ENCODE measurements around the gene CEP192.
"Not testable (repeated sequence)": the region's sequence is repeated elsewhere in the genome, so short reads cannot be mapped to it uniquely, and the experiment has no call there.

The CEP192 gene

GRCh38 chr18:12990967-12991820 lies at the start of gene CEP192:
Gene CEP192, plus strand, starts transcription at chr18:12991362. Its CDS starts 8,063 bp downstream, at chr18:12999425.
- DNase-seq (ENCODE audit: low spot score) = peak; percentile 98

- DNase-seq (ENCODE audit: low spot score) = no peak
These were observed 47.9 kb upstream of the CEP192 start for GRCh38 chr18:12943215-12943614.

- DNase-seq (ENCODE audit: low spot score) = no peak
These were observed 46.5 kb upstream of the CEP192 start for GRCh38 chr18:12944709-12945108.

GRCh38 chr18:12946549-12947284 lies 44.4 kb upstream of the CEP192 start:
- DNase-seq (ENCODE audit: low spot score) = no peak

GRCh38 chr18:12947285-12948049 lies 43.7 kb upstream of the CEP192 start, which contains the start of gene SEH1L:
Gene SEH1L, plus strand, starts transcription at chr18:12948011. Its CDS starts 111 bp downstream, at chr18:12948122.
- DNase-seq (ENCODE audit: low spot score) = peak; percentile 99

- peak; percentile 99 for DNase-seq (ENCODE audit: low spot score)
These were observed 42.9 kb upstream of the CEP192 start for GRCh38 chr18:12948050-12948804.

- DNase-seq (ENCODE audit: low spot score) = no peak
These were observed 32.7 kb upstream of the CEP192 start for GRCh38 chr18:12958478-12958877.

GRCh38 chr18:12960395-12960794 lies 30.8 kb upstream of the CEP192 start:
- DNase-seq (ENCODE audit: low spot score) = no peak

- no peak for DNase-seq (ENCODE audit: low spot score)
These were observed 30.2 kb upstream of the CEP192 start for GRCh38 chr18:12960853-12961397.

GRCh38 chr18:12963069-12963468 lies 28.1 kb upstream of the CEP192 start:
- DNase-seq (ENCODE audit: low spot score) = no peak

- DNase-seq (ENCODE audit: low spot score) = no peak
These were observed 23.0 kb upstream of the CEP192 start for GRCh38 chr18:12968115-12968514.

- DNase-seq (ENCODE audit: low spot score) = no peak
These were observed 22.5 kb upstream of the CEP192 start for GRCh38 chr18:12968619-12969018.

GRCh38 chr18:12973562-12974213 lies 17.5 kb upstream of the CEP192 start:
- DNase-seq (ENCODE audit: low spot score) = no peak

GRCh38 chr18:12975488-12975887 lies 15.7 kb upstream of the CEP192 start:
- no peak for DNase-seq (ENCODE audit: low spot score)

GRCh38 chr18:12976305-12976704 lies 14.9 kb upstream of the CEP192 start:
- DNase-seq (ENCODE audit: low spot score) = no peak

GRCh38 chr18:12980065-12980464 lies 11.1 kb upstream of the CEP192 start:
- not testable (repeated sequence) for DNase-seq (ENCODE audit: low spot score)

- no peak for DNase-seq (ENCODE audit: low spot score)
These were observed 1.6 kb upstream of the CEP192 start for GRCh38 chr18:12989397-12990122.

- DNase-seq (ENCODE audit: low spot score) = no peak
These were observed 1.1 kb upstream of the CEP192 start for GRCh38 chr18:12990123-12990475.

- no peak for DNase-seq (ENCODE audit: low spot score)
These were observed 558 bp upstream of the CEP192 start for GRCh38 chr18:12990641-12990966.

- DNase-seq (ENCODE audit: low spot score) = no peak
These were observed 638 bp downstream of the CEP192 start for GRCh38 chr18:12991821-12992179.

Measured in CD4-positive, alpha-beta T cell treated with Interleukin-6 at 100 ng/mL for 8 hours (primary cell).